SK-N-SH (cell line): Measurements from ENCODE around the gene CHCHD2.

Source experiments
- CTCF ChIP-seq: fragments of 200-600 bp; sonication (generic); IDR thresholded peaks from 2 replicates; pipeline ENCODE4 v1.6.1; 2017; ENCODE audit warnings: antibody characterized with exemption, mild to moderate bottlenecking, moderate library complexity
- EZH2phosphoT487 ChIP-seq: fragments of 200-600 bp; sonication (generic); IDR thresholded peaks from 2 replicates; pipeline ENCODE4 v1.6.1; 2017; ENCODE audit warnings: low read depth, mixed run types, mild to moderate bottlenecking, antibody characterized with exemption, moderate library complexity, borderline replicate concordance
- MAX ChIP-seq: IDR thresholded peaks from 2 replicates; pipeline ENCODE4 v1.4.0; 2012; ENCODE audit warnings: low read depth
- PBX3 ChIP-seq: IDR thresholded peaks from 2 replicates; pipeline ENCODE4; 2012
- POLR2AphosphoS5 ChIP-seq: IDR thresholded peaks from 2 replicates; pipeline ENCODE4 v1.6.1; 2012; ENCODE audit warnings: low read depth, low read length
- RCOR1 ChIP-seq: fragments of 150-350 bp; IDR thresholded peaks from 2 replicates; pipeline ENCODE4 v1.6.1; 2017; ENCODE audit warnings: antibody characterized with exemption, low read length
- REST ChIP-seq: IDR thresholded peaks from 2 replicates; pipeline ENCODE4 v1.6.1; 2012; ENCODE audit warnings: mild to moderate bottlenecking, low read depth, low read length, moderate library complexity
- RFX5 ChIP-seq: IDR thresholded peaks from 2 replicates; pipeline ENCODE4 v1.6.1; 2012; ENCODE audit warnings: mild to moderate bottlenecking, improper control_type of control experiment, low read length
- RXRA ChIP-seq: IDR thresholded peaks from 2 replicates; pipeline ENCODE4 v1.4.0; 2012; ENCODE audit warnings: low read depth, mild to moderate bottlenecking, borderline replicate concordance
- SIN3A ChIP-seq: IDR thresholded peaks from 2 replicates; pipeline ENCODE4 v1.6.1; 2012; ENCODE audit warnings: low read depth, mild to moderate bottlenecking, low read length, moderate library complexity, borderline replicate concordance
- TEAD4 ChIP-seq: IDR thresholded peaks from 2 replicates; pipeline ENCODE4 v1.4.0; 2012; ENCODE audit warnings: mild to moderate bottlenecking, borderline replicate concordance; ENCODE audit not compliant: insufficient read depth
- USF2 ChIP-seq: fragments of 150-350 bp; IDR thresholded peaks from 2 replicates; pipeline ENCODE4 v1.6.1; 2017; ENCODE audit warnings: antibody characterized with exemption, low read length, low read depth, borderline replicate concordance
- YY1 ChIP-seq: IDR thresholded peaks from 2 replicates; pipeline ENCODE4 v1.4.0; 2012; ENCODE audit warnings: low read depth, mild to moderate bottlenecking

- no peak for TF ChIP-seq USF2
- no peak for TF ChIP-seq YY1
- TF ChIP-seq EZH2phosphoT487: no peak
- no peak for TF ChIP-seq CTCF
- no peak for TF ChIP-seq RXRA
- TF ChIP-seq RFX5: no peak
- no peak for TF ChIP-seq PBX3
- TF ChIP-seq REST: no peak
- no peak for TF ChIP-seq MAX
- no peak for TF ChIP-seq SIN3A
- TF ChIP-seq RCOR1: no peak
- TF ChIP-seq TEAD4: no peak
- no peak for TF ChIP-seq POLR2AphosphoS5
Observed at GRCh38 chr7:56078196-56078595, 28.1 kb downstream of the CHCHD2 start.
